Measurements from ENCODE around the gene BNC2. TPM values are rescaled to one million over a fixed set of nuclear protein-coding genes. Genes with fewer than 3 reads are reported as not detected.

BNC2 gene
- total and polyA plus RNA-seq, 2 of the 4 experiments (the other 2 are of a cell fraction) = 15.5 to 45.2 TPM

GRCh38 chr9:16673171-16673570 is 197.3 kb downstream of the BNC2 start:
- no peak overlapping the region for H4K5ac ChIP-seq (ENCODE audit: low read depth, low read length)
- no peak overlapping the region for H2AK9ac ChIP-seq (replicated peaks; ENCODE audit: low read depth, low read length, poor library complexity)
- no peak overlapping the region for H3K9ac ChIP-seq (ENCODE audit: low read depth, low read length)
- H2AK5ac ChIP-seq (ENCODE audit: low read depth, low read length) = no peak overlapping the region
- no peak overlapping the region for H3K18ac ChIP-seq (ENCODE audit: low read depth, low read length)
- peaks cover 8% of the 10 kb centered on the region for H3K4me1 ChIP-seq (ENCODE audit: control insufficient read depth, insufficient read depth, low read length)
- no peak overlapping the region for H3K4ac ChIP-seq (ENCODE audit: low read depth, low read length)
- no peak overlapping the region for H4K8ac ChIP-seq (ENCODE audit: low read depth in 2 of 2, low read length in 2 of 2)
- H3K56ac ChIP-seq (ENCODE audit: extremely low read depth, insufficient read depth, low read length) = no peak overlapping the region
- H3K27ac ChIP-seq (ENCODE audit: insufficient read depth, low read length) = no peak overlapping the region
- no peak overlapping the region for H2BK15ac ChIP-seq (ENCODE audit: low read depth, low read length)
- H2BK120ac ChIP-seq (ENCODE audit: low read depth, low read length) = no peak overlapping the region
- no peak overlapping the region for H2BK5ac ChIP-seq (ENCODE audit: low read depth, low read length, poor library complexity, severe bottlenecking)
- peaks cover 2% of the 10 kb centered on the region; the same call in 1 of the 2 replicates for H3K9me1 ChIP-seq (ENCODE audit: insufficient read depth, low read length)
- H3K9me3 ChIP-seq (ENCODE audit: control insufficient read depth, insufficient read depth, low read length) = no peaks in the 10 kb centered on the region
- ATAC-seq (ENCODE audit: low read depth) (peak; percentile 63), DNase-seq (peak; percentile 54)
- no peak overlapping the region for H3K14ac ChIP-seq (replicated peaks; ENCODE audit: low read depth, low read length)
- ChIA-PET POLR2A (ENCODE audit: unreplicated experiment) (interaction anchor here (0.7 kb wide), 1 partner anchor 1051 kb away, joined by 11 read pairs; no protein-coding TSS in a partner anchor), CTCF (no interaction called here)
- TF ChIP-seq ELK1 (IDR thresholded peaks at IDR 0.05; ENCODE audit: borderline replicate concordance, low read depth, low read length) (no peak), CHD1 (IDR thresholded peaks at IDR 0.05; ENCODE audit: low read depth, low read length) (no peak), MAZ (IDR thresholded peaks at IDR 0.05; ENCODE audit: borderline replicate concordance, low read depth, low read length) (no peak), RFX5 (IDR thresholded peaks at IDR 0.05; ENCODE audit: low read depth, low read length) (no peak), USF2 (IDR thresholded peaks at IDR 0.05; ENCODE audit: low read depth, low read length) (no peak), SMC3 (IDR thresholded peaks at IDR 0.05; ENCODE audit: low read depth, low read length) (no peak), CTCF (conservative IDR thresholded peaks at IDR 0.05; ENCODE audit: low read depth, low read length) (no peak), MAFK (IDR thresholded peaks at IDR 0.05; ENCODE audit: low read depth, low read length) (no peak), FOS (IDR thresholded peaks at IDR 0.05; ENCODE audit: low read depth, low read length) (no peak), RCOR1 (IDR thresholded peaks at IDR 0.05; ENCODE audit: insufficient replicate concordance, low read length) (no peak), MXI1 (IDR thresholded peaks at IDR 0.05; ENCODE audit: borderline replicate concordance, low read depth, low read length) (no peak), CEBPB (IDR thresholded peaks at IDR 0.05; ENCODE audit: low read depth, low read length) (no peak), NFE2L2 (IDR thresholded peaks at IDR 0.05; ENCODE audit: low read depth, low read length) (no peak), POLR2A (IDR thresholded peaks at IDR 0.05; ENCODE audit: low read depth, low read length) (no peak), RAD21 (IDR thresholded peaks at IDR 0.05; ENCODE audit: low read length) (no peak)
- no peak overlapping the region for H3K4me2 ChIP-seq (ENCODE audit: low read depth, low read length)
- H2BK20ac ChIP-seq (ENCODE audit: low read depth, low read length) = no peak overlapping the region
- no peaks in the 10 kb centered on the region for H3K27me3 ChIP-seq (ENCODE audit: control insufficient read depth, insufficient read depth, low read length)
- H4K91ac ChIP-seq (ENCODE audit: insufficient read depth, low read depth, low read length) = no peak overlapping the region
- no TSS peak for BruUV-seq (replicated peaks)
- no peak overlapping the region for H3K4me3 ChIP-seq (ENCODE audit: insufficient read depth, low read depth, low read length)
- in situ Hi-C loops (cut with MboI; ENCODE audit: low sequenced_read_pairs) (no loop called here), intact Hi-C loops (cut with micrococcal nuclease) (no loop called here), dilution Hi-C loops (cut with HindIII; ENCODE audit: low sequenced_read_pairs, unreplicated experiment) (no loop called here)
- H3K36me3 ChIP-seq (ENCODE audit: control insufficient read depth, insufficient read depth, low read length) = no peaks in the 10 kb centered on the region
- H3K23ac ChIP-seq (ENCODE audit: low read depth, low read length) = no peak overlapping the region
- peaks cover 11% of the 10 kb centered on the region for H4K20me1 ChIP-seq (ENCODE audit: insufficient read depth, low read length)
- H2AFZ ChIP-seq (replicated peaks; ENCODE audit: low read length, poor library complexity) = no peak overlapping the region
- peaks cover 29 to 36% of the 10 kb centered on the region in 2 experiments for H3K79me1 ChIP-seq (ENCODE audit: low read depth in 1 of 2, low read length in 2 of 2)
